Gastroesophageal sphincter (tissue), 3 donors: Measurements from ENCODE around the gene VRK3.
"Not testable (repeated sequence)": the region's sequence is repeated elsewhere in the genome, so short reads cannot be mapped to it uniquely, and the experiment has no call there.

Experiments used
- EP300 ChIP-seq: sonication (generic); formaldehyde crosslinking; IDR thresholded peaks from one replicate; pipeline ENCODE4 v1.6.1; 2017; ENCODE audit warnings: antibody characterized with exemption, mild to moderate bottlenecking
- POLR2A ChIP-seq, 2 donors: fragments of 450-650 bp; IDR thresholded peaks; one replicate each; pipeline ENCODE4 v1.6.1; 2017; ENCODE audit warnings: antibody characterized with exemption in 2 of 2, mild to moderate bottlenecking in 2 of 2, moderate library complexity in 1 of 2
- TF ChIP-seq, protein P1 (sequence below), 4 experiments: fragments of 200-600 bp in 2 of 4; fragments of 450-650 bp in 2 of 4; sonication (generic) in 1 of 4; IDR thresholded peaks; one replicate each; pipeline ENCODE4 v1.5.1; 2017 to 2019; ENCODE audit warnings: antibody characterized with exemption in 4 of 4, mild to moderate bottlenecking in 2 of 4, moderate library complexity in 2 of 4

DNA sequence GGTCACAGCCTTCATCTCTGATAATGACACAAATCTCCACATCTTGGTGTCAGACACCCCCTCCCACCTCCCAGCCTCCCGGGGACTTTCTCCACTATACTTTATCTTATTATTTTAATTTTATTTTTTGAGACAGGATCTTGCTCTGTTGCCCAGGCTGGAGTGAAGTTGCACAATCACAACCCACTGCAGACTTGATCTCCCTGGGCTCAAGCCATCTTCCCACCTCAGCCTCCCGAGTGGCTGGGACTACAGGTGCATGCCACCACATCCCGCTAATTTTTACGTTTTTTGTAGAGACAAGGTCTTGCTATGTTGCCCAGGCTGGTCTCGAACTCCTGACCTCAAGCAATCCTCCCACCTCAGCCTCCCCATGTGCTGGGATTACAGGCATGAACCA is 43.2 kb upstream of the VRK3 start:
- TF ChIP-seq EP300; POLR2A (IDR thresholded peaks at IDR 0.05): not testable (repeated sequence)
- TF ChIP-seq, protein P1, sequence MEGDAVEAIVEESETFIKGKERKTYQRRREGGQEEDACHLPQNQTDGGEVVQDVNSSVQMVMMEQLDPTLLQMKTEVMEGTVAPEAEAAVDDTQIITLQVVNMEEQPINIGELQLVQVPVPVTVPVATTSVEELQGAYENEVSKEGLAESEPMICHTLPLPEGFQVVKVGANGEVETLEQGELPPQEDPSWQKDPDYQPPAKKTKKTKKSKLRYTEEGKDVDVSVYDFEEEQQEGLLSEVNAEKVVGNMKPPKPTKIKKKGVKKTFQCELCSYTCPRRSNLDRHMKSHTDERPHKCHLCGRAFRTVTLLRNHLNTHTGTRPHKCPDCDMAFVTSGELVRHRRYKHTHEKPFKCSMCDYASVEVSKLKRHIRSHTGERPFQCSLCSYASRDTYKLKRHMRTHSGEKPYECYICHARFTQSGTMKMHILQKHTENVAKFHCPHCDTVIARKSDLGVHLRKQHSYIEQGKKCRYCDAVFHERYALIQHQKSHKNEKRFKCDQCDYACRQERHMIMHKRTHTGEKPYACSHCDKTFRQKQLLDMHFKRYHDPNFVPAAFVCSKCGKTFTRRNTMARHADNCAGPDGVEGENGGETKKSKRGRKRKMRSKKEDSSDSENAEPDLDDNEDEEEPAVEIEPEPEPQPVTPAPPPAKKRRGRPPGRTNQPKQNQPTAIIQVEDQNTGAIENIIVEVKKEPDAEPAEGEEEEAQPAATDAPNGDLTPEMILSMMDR (IDR thresholded peaks at IDR 0.05) = not testable (repeated sequence)
